HepG2 (cell line): ENCODE results near the gene MDP1. TPM values are rescaled to one million over a fixed set of nuclear protein-coding genes. Genes with fewer than 3 reads are reported as not detected.

Source experiments
- ATF4 ChIP-seq, 2 experiments: fragments of 450-650 bp in 1 of 2; sonication (generic) in 1 of 2; formaldehyde crosslinking; IDR thresholded peaks; 2 replicates each; pipeline versions ENCODE4 v1.5.0 to v1.8.0; 2020 to 2022; ENCODE audit warnings: mild to moderate bottlenecking in 1 of 2, missing genetic modification reagents in 1 of 2
- ETV6 ChIP-seq: sonication (generic); formaldehyde crosslinking; conservative IDR thresholded peaks from 2 replicates; pipeline ENCODE4 v1.4.0; 2020; ENCODE audit warnings: missing genetic modification reagents
- HNF4A ChIP-seq: sonication (generic); formaldehyde crosslinking; IDR thresholded peaks from 2 replicates; pipeline ENCODE4 v1.4.0; 2020; ENCODE audit warnings: missing genetic modification reagents
- HOMEZ ChIP-seq: IDR thresholded peaks from 2 replicates; pipeline ENCODE4 v1.6.1; 2016; ENCODE audit warnings: low read depth
- KLF12 ChIP-seq: sonication (generic); formaldehyde crosslinking; IDR thresholded peaks from 2 replicates; pipeline ENCODE4 v1.4.0; 2020; ENCODE audit warnings: missing genetic modification reagents, borderline replicate concordance
- MED13 ChIP-seq: sonication (generic); formaldehyde crosslinking; IDR thresholded peaks from 2 replicates; pipeline ENCODE4 v1.5.0; 2020; ENCODE audit warnings: missing genetic modification reagents
- MXD4 ChIP-seq: IDR thresholded peaks from 2 replicates; pipeline ENCODE4 v1.6.1; 2016; ENCODE audit warnings: mild to moderate bottlenecking, missing biosample characterization, missing genetic modification reagents
- MXI1 ChIP-seq: IDR thresholded peaks from 3 replicates; pipeline ENCODE4 v1.6.1; 2012; ENCODE audit warnings: low read depth, low read length, inconsistent platforms, borderline replicate concordance
- NFE2 ChIP-seq: sonication (generic); formaldehyde crosslinking; IDR thresholded peaks from 2 replicates; pipeline ENCODE4 v1.4.0; 2020; ENCODE audit warnings: missing genetic modification reagents
- NR0B2 ChIP-seq: sonication (generic); formaldehyde crosslinking; IDR thresholded peaks from 2 replicates; pipeline ENCODE4 v1.4.0; 2020; ENCODE audit warnings: mild to moderate bottlenecking, missing genetic modification reagents
- PAWR ChIP-seq: sonication (generic); formaldehyde crosslinking; IDR thresholded peaks from 2 replicates; pipeline ENCODE4 v1.4.0; 2020; ENCODE audit warnings: missing genetic modification reagents, mild to moderate bottlenecking, borderline replicate concordance
- PCBP2 ChIP-seq: fragments of 200-400 bp; formaldehyde crosslinking; optimal IDR thresholded peaks from 2 replicates; pipeline ENCODE3; 2018; ENCODE audit warnings: low read length, low read depth; ENCODE audit not compliant: poor library complexity, severe bottlenecking
- RAD51 ChIP-seq: fragments of 450-650 bp; IDR thresholded peaks from 2 replicates; pipeline ENCODE4 v1.6.1; 2016; ENCODE audit warnings: borderline replicate concordance
- RELA ChIP-seq: sonication (generic); formaldehyde crosslinking; IDR thresholded peaks from 2 replicates; pipeline ENCODE4 v1.4.0; 2020; ENCODE audit warnings: missing genetic modification reagents
- SSRP1 ChIP-seq: IDR thresholded peaks from 2 replicates; pipeline ENCODE4 v1.6.1; 2016; ENCODE audit warnings: control low read depth
- ZNF280B ChIP-seq: sonication (generic); formaldehyde crosslinking; IDR thresholded peaks from 2 replicates; pipeline ENCODE4 v1.5.0; 2020; ENCODE audit warnings: missing genetic modification reagents, mild to moderate bottlenecking, borderline replicate concordance
- ZNF792 ChIP-seq: IDR thresholded peaks from 2 replicates; pipeline ENCODE4 v1.6.1; 2016
- polyA plus RNA-seq, 8 experiments: library from polyadenylated mRNA; depleted of rRNA in 3 of 8; stranded (reverse) in 7 of 8; unstranded in 1 of 8; fragments of >200 nt; fragmentation: Illumina TruSeq in 4 of 8; extraction: Trizol in 4 of 8; gene quantifications; 2 replicates each; pipeline versions ENCODE4 v1.2.1 to v1.2.3, GENCODE V29; 2011 to 2016; ENCODE audit warnings: low read depth in 4 of 8, missing spikeins in 1 of 8, mixed read lengths in 1 of 8; ENCODE audit not compliant: insufficient read depth in 1 of 8
- total RNA-seq, 5 experiments: library from RNA; depleted of rRNA; stranded (reverse); fragments of >200 nt; fragmentation: Illumina TruSeq; extraction: Trizol; gene quantifications; 2 replicates each; pipeline ENCODE4 v1.2.3, GENCODE V29; 2016; ENCODE audit warnings: low read depth in 1 of 5
- TF ChIP-seq, protein P1 (sequence below): sonication (generic); formaldehyde crosslinking; IDR thresholded peaks from 2 replicates; pipeline ENCODE4 v1.5.0; 2020; ENCODE audit warnings: mild to moderate bottlenecking, missing genetic modification reagents
- TF ChIP-seq, protein P2 (sequence below): sonication (generic); formaldehyde crosslinking; IDR thresholded peaks from 2 replicates; pipeline ENCODE4 v1.8.0; 2022; ENCODE audit warnings: mild to moderate bottlenecking, missing genetic modification reagents, borderline replicate concordance
- TF ChIP-seq, protein P3 (sequence below): sonication (generic); formaldehyde crosslinking; IDR thresholded peaks from 2 replicates; pipeline ENCODE4 v1.5.1; 2020; ENCODE audit warnings: missing genetic modification reagents, mild to moderate bottlenecking, borderline replicate concordance

Gene MDP1
- total and polyA plus RNA-seq, 2 of the 13 experiments (the other 11 are each of a cell fraction or from before 2014, with no cell fraction given): 44.1 to 48.7 TPM

DNA sequence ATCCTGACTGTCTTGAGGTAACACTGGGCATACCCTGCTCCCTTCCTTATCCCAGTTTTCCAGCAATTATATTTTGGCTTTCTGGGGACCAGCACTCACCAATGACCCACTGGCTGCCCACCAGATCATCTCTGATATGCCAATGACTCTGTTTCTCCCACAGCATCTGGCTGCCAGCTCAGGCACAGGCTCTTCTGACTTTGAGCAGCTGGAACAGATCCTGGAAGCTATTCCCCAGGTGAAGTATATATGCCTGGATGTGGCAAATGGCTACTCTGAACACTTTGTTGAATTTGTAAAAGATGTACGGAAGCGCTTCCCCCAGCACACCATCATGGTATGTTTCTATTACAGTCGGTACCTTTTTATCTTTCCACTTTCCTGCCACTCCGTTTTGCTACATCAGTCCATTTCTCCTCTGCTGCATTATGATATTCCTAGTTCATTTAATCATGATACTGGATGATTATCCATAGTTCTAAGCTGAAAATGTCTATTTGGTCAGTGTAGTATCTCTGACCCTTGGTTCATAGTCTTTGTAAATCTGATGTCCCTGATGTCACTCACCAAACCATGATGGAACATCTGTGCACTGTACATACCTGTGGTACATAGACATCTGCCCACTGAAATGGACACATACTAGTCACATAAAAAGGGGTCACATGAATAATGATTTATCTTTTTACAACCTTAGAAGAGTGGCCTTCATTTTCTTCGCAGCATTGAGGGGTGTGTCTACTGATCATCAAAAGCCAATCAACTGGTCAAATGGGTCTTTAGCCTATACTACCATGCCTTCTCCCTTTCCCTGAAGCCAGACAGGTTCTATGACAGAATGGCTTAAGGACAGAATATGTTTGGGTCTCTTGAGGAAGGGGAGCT, 20.2 kb upstream of the MDP1 start (continued):
- TF ChIP-seq MXI1 (no peak), MXD4 (CRISPR knock-in tag) (no peak), HOMEZ (CRISPR knock-in tag) (no peak), PCBP2 (no peak), PAWR (CRISPR knock-in tag) (no peak), RAD51 (no peak), KLF12 (CRISPR knock-in tag) (no peak), SSRP1 (CRISPR knock-in tag) (no peak), NFE2 (CRISPR knock-in tag) (no peak), ETV6 (CRISPR knock-in tag) (no peak), ZNF792 (no peak), RELA (CRISPR knock-in tag) (no peak), ATF4 (CRISPR knock-in tag; IDR thresholded peaks at IDR 0.05) (no peak), NR0B2 (no peak), MED13 (CRISPR knock-in tag) (no peak), ZNF280B (no peak), HNF4A (CRISPR knock-in tag) (no peak)
- TF ChIP-seq, protein P1, sequence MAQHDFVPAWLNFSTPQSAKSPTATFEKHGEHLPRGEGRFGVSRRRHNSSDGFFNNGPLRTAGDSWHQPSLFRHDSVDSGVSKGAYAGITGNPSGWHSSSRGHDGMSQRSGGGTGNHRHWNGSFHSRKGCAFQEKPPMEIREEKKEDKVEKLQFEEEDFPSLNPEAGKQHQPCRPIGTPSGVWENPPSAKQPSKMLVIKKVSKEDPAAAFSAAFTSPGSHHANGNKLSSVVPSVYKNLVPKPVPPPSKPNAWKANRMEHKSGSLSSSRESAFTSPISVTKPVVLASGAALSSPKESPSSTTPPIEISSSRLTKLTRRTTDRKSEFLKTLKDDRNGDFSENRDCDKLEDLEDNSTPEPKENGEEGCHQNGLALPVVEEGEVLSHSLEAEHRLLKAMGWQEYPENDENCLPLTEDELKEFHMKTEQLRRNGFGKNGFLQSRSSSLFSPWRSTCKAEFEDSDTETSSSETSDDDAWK: no peak
- TF ChIP-seq, protein P2, sequence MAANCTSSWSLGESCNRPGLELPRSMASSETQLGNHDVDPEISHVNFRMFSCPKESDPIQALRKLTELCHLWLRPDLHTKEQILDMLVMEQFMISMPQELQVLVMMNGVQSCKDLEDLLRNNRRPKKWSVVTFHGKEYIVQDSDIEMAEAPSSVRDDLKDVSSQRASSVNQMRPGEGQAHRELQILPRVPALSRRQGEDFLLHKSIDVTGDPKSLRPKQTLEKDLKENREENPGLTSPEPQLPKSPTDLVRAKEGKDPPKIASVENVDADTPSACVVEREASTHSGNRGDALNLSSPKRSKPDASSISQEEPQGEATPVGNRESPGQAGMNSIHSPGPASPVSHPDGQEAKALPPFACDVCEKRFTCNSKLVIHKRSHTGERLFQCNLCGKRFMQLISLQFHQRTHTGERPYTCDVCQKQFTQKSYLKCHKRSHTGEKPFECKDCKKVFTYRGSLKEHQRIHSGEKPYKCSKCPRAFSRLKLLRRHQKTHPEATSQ: no peak
- TF ChIP-seq, protein P3, sequence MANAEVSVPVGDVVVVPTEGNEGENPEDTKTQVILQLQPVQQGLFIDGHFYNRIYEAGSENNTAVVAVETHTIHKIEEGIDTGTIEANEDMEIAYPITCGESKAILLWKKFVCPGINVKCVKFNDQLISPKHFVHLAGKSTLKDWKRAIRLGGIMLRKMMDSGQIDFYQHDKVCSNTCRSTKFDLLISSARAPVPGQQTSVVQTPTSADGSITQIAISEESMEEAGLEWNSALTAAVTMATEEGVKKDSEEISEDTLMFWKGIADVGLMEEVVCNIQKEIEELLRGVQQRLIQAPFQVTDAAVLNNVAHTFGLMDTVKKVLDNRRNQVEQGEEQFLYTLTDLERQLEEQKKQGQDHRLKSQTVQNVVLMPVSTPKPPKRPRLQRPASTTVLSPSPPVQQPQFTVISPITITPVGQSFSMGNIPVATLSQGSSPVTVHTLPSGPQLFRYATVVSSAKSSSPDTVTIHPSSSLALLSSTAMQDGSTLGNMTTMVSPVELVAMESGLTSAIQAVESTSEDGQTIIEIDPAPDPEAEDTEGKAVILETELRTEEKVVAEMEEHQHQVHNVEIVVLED (CRISPR knock-in tag): 0 out of 2 replicates have a peak, but pooled peaks have one; percentile 36
